Smooth muscle cell (in vitro differentiated cells): Measurements from ENCODE around the gene LTBP1. TPM values are rescaled to one million over a fixed set of nuclear protein-coding genes. Genes with fewer than 3 reads are reported as not detected.

ENCODE experiments used
- DNase-seq: peaks from one replicate; lab custom pipeline; 2025; ENCODE audit not compliant: unreplicated experiment; lab: John Stamatoyannopoulos, UW
- H2AFZ ChIP-seq: fragments of 200-600 bp; sonication (generic); 2 replicates; pipeline ENCODE4 v1.6.0; 2016; ENCODE audit warnings: antibody characterized with exemption, low read depth, mild to moderate bottlenecking
- H3F3A ChIP-seq: fragments of 200-600 bp; sonication (generic); 2 replicates; pipeline ENCODE4 v1.6.0; 2017; ENCODE audit warnings: antibody characterized with exemption, low read depth
- H3K27ac ChIP-seq: fragments of 200-600 bp; sonication (generic); 2 replicates; pipeline ENCODE4 v1.5.1; 2016; ENCODE audit warnings: low read depth, mild to moderate bottlenecking
- H3K27me3 ChIP-seq: fragments of 200-600 bp; sonication (generic); 2 replicates; pipeline ENCODE4 v1.6.1; 2016; ENCODE audit warnings: low read depth, mild to moderate bottlenecking
- H3K36me3 ChIP-seq: fragments of 200-600 bp; sonication (generic); 2 replicates; pipeline ENCODE4 v1.5.1; 2016; ENCODE audit warnings: low read depth
- H3K4me1 ChIP-seq: fragments of 200-600 bp; sonication (generic); 2 replicates; pipeline ENCODE4 v1.5.1; 2016; ENCODE audit warnings: low read depth
- H3K4me2 ChIP-seq: fragments of 200-600 bp; sonication (generic); 2 replicates; pipeline ENCODE4 v1.6.0; 2016; ENCODE audit warnings: mild to moderate bottlenecking
- H3K4me3 ChIP-seq: fragments of 200-600 bp; sonication (generic); 2 replicates; pipeline ENCODE4 v1.5.1; 2016; ENCODE audit warnings: mild to moderate bottlenecking
- H3K79me2 ChIP-seq: fragments of 200-600 bp; sonication (generic); 2 replicates; pipeline ENCODE4 v1.6.0; 2016; ENCODE audit warnings: low read depth, mild to moderate bottlenecking
- H3K9ac ChIP-seq: fragments of 200-600 bp; sonication (generic); 2 replicates; pipeline ENCODE4 v1.6.0; 2016; ENCODE audit warnings: low read depth
- H3K9me3 ChIP-seq: fragments of 200-600 bp; sonication (generic); replicated peaks from 2 replicates; pipeline ENCODE4 v1.5.1; 2016; ENCODE audit warnings: low read depth
- H4K20me1 ChIP-seq: fragments of 200-600 bp; sonication (generic); 2 replicates; pipeline ENCODE4 v1.6.0; 2016; ENCODE audit warnings: low read depth
- WGBS: methylation state at CpG from one replicate; pipeline ENCODE4 v1.1.7; 2016; ENCODE audit warnings: low lambda C conversion rate; 5-methylcytosine and 5-hydroxymethylcytosine counted together
- polyA plus RNA-seq: library from polyadenylated mRNA; unstranded; fragments of >200 nt; fragmentation: Nextera tagmentation; extraction: Ambion mirVana; gene quantifications from 2 replicates; pipeline ENCODE4 v1.2.1, GENCODE V29; 2016
- total RNA-seq: library from RNA; depleted of rRNA; stranded (reverse); fragments of >200 nt; gene quantifications from 2 replicates; pipeline ENCODE4 v1.2.3, GENCODE V29; 2014
- TF ChIP-seq, protein P1 (sequence below): fragments of 200-600 bp; sonication (generic); IDR thresholded peaks from 2 replicates; pipeline ENCODE4 v1.5.1; 2017; ENCODE audit warnings: borderline replicate concordance, mild to moderate bottlenecking, antibody characterized with exemption; ENCODE audit not compliant: insufficient read depth, poor library complexity, severe bottlenecking

The LTBP1 gene
- total and polyA plus RNA-seq, 2 experiments from 2014 or later: 146 to 250 TPM

DNA sequence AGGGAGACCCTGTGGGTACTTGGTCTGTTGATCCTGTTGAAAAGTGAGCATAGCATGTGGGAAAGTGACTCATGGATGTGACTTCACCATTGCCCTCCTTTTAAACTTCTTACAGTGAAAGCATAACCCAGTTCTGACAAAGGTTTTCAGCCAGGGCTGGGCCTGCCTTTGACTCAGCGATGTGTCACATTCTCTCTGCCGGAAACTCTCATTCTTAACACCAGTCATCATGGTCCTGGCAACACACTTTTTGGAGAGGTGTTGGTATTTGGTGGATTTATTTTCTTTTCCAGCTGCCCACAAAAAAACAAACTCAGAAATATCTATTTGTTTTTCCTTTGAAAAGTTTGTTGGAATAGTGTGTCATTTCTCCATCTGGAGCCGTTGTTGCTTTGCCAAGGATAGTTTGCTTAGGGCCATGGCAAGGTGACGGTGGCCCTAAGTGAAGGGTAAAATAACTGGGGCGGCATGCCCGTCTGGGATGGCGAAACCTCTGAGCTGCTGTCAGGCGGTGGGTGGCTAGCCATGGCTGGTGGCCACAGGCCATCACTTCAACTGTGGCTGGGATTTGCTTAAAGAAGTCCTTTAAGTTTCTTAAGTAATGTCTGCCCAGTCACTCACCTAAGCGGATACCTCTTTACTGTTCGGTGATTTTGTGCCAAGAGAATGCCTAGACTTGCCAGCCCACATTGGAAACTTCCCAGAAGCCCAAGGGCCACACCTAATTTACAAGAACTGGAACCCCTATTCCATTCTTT lies 123.3 kb downstream of the LTBP1 start:
- Histone ChIP-seq H3K9ac (peak overlapping the region; percentile 82), H3K4me3 (no peak overlapping the region), H3K4me2 (peak overlapping the region; percentile 59), H3K27ac (peak overlapping the region; percentile 96), H3K27me3 (no peaks in the 10 kb centered on the region), H3F3A (peaks cover 22% of the 10 kb centered on the region), H3K4me1 (peaks cover 6% of the 10 kb centered on the region), H3K36me3 (no peaks in the 10 kb centered on the region), H3K79me2 (no peaks in the 10 kb centered on the region), H2AFZ (no peak overlapping the region), H4K20me1 (no peaks in the 10 kb centered on the region), H3K9me3 (no peaks in the 10 kb centered on the region)
- peak; percentile 9 for DNase-seq
- WGBS: 54% methylated on average over 10 of the region's 10 CpGs
- TF ChIP-seq, protein P1, sequence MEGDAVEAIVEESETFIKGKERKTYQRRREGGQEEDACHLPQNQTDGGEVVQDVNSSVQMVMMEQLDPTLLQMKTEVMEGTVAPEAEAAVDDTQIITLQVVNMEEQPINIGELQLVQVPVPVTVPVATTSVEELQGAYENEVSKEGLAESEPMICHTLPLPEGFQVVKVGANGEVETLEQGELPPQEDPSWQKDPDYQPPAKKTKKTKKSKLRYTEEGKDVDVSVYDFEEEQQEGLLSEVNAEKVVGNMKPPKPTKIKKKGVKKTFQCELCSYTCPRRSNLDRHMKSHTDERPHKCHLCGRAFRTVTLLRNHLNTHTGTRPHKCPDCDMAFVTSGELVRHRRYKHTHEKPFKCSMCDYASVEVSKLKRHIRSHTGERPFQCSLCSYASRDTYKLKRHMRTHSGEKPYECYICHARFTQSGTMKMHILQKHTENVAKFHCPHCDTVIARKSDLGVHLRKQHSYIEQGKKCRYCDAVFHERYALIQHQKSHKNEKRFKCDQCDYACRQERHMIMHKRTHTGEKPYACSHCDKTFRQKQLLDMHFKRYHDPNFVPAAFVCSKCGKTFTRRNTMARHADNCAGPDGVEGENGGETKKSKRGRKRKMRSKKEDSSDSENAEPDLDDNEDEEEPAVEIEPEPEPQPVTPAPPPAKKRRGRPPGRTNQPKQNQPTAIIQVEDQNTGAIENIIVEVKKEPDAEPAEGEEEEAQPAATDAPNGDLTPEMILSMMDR: no peak

DNA sequence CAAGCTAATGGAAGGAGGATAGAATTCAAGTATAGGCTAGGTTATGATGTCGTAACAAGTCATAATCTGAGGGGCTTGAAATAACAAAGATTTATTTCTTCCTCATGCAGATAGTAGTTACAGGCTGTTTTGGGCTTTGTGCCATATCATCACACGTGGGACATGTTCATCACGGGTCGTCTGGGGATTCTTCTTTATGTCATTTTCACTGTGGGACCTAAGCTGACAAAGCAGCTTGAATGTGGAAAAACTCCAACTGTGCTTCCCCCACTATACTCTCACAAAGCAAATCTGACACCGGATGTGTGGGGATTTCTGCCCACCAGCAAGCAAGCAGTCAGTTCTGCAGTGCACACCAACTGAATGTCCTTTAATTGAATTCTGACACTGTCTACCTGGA lies 124.8 kb downstream of the LTBP1 start:
- no peak overlapping the region for H2AFZ ChIP-seq

DNA sequence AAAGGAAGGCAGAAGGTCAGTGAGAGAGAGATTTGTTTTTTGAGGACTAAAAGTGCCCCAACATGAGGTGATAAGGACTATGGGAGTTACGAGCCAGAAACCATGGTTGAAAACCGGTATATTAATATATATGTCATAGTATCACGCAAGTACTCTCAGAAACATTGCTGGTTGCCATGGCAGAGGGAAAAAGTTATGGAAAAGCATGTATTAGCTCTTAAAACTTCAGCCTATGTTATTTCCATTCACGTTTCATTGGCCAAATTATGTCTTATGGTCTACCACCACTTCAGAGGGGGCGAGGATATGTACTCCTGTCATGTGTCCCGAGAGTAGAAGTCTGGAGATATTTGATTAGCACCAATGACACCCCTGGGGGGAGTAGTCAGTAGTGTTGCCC lies 125.9 kb downstream of the LTBP1 start:
- Histone ChIP-seq H2AFZ (no peak overlapping the region), H3K4me2 (no peak overlapping the region), H3K4me3 (no peak overlapping the region), H3K9ac (peak overlapping the region; percentile 72), H3K36me3 (no peaks in the 10 kb centered on the region), H3K27me3 (no peaks in the 10 kb centered on the region), H3K9me3 (no peaks in the 10 kb centered on the region), H3K4me1 (peaks cover 6% of the 10 kb centered on the region), H3K79me2 (no peaks in the 10 kb centered on the region), H3F3A (peaks cover 22% of the 10 kb centered on the region), H3K27ac (peak overlapping the region; percentile 94), H4K20me1 (no peaks in the 10 kb centered on the region)
- no peak for DNase-seq
- WGBS: 79% methylated on average over 6 of the region's 6 CpGs
- TF ChIP-seq, protein P1: no peak

More for the DNA sequence above, 124.8 kb downstream of the LTBP1 start:
- Histone ChIP-seq H3K79me2 (no peaks in the 10 kb centered on the region), H3K9me3 (no peaks in the 10 kb centered on the region), H3K36me3 (no peaks in the 10 kb centered on the region), H3F3A (peaks cover 22% of the 10 kb centered on the region), H3K4me2 (no peak overlapping the region), H3K4me1 (peaks cover 6% of the 10 kb centered on the region), H3K4me3 (no peak overlapping the region), H3K9ac (no peak overlapping the region), H3K27ac (peak overlapping the region; percentile 96), H4K20me1 (no peaks in the 10 kb centered on the region), H3K27me3 (no peaks in the 10 kb centered on the region)
- 56% methylated on average over 5 of the region's 5 CpGs for WGBS
- TF ChIP-seq, protein P1: no peak
- DNase-seq: no peak

DNA sequence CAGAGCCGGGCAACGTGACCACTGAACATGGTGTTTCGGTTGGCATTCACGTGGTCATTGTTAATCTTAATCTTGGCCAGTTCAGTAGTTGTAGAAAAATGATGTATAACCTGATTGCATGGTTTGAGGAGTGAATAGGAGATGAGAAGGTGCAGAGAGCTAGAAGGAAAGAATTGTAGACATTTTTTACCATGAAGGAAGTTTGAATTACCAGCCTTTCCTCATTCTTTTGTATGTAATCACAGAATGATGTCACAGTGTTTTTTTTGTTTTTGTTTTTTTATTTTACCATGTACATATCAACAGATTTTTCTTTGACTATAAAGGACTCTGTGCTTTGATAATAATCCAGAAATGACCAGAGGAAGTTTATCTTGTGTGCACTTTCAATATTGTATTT lies 126.3 kb downstream of the LTBP1 start:
- 84% methylated on average over 4 of the region's 4 CpGs for WGBS
- peak overlapping the region; percentile 94 for H3K27ac ChIP-seq
- H4K20me1 ChIP-seq: no peaks in the 10 kb centered on the region
- no peaks in the 10 kb centered on the region for H3K9me3 ChIP-seq
- H3K79me2 ChIP-seq: no peaks in the 10 kb centered on the region
- H3K9ac ChIP-seq: peak overlapping the region; percentile 72
- H3K27me3 ChIP-seq: no peaks in the 10 kb centered on the region
- H2AFZ ChIP-seq: no peak overlapping the region
- no peak for DNase-seq
- H3K4me1 ChIP-seq: peaks cover 6% of the 10 kb centered on the region
- no peaks in the 10 kb centered on the region for H3K36me3 ChIP-seq
- peaks cover 22% of the 10 kb centered on the region for H3F3A ChIP-seq
- TF ChIP-seq, protein P1: no peak
- H3K4me2 ChIP-seq: no peak overlapping the region
- H3K4me3 ChIP-seq: no peak overlapping the region
